ENCODE results near the gene CCDC92B. TPM values are rescaled to one million over a fixed set of nuclear protein-coding genes. Genes with fewer than 3 reads are reported as not detected.

The CCDC92B gene
- total and polyA plus RNA-seq, 2 donors, result 0.14 to 0.32 TPM

DNA sequence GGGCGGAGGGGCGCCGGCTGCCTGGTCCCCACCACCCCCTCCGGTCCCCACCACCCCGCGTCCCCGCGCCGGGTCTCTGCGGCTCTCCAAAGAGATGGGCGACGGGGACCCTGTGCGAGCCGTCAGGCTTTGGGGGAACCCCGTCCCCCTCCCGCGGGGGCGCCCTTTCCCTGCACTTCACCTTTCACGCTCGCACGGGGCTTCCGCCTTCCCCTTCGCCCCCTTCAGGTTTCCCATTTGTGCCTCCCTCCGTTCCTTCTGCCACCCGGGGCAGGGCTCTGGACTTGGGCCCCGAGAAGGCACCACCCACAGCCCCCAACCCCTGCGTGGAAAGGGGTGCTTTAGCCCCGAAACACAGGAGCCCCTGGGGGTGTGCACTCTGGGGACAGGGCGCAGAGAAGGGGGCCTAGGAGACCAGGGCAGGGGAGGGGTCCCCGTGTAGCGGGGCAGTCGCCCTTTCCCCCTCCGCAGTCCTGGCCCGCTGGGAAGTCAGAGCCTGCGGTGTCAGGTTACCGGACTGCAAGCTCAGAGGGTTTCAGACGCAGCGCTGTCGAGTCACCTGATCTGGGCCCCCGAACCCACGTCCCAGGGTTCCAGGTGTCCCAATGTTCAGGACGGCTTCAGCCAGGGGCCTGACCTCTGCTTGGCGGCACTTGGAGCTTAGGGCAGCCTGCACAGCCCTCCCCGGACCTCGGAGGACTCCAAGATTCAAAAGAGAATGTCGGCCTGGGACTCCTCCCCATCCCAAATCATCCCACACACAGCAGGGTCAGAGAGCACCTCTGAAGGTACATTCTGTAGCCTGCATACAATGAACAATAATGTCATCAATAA lies 6.7 kb upstream of the CCDC92B start:
- WGBS, result 1% methylated on average over 44 of the region's 46 CpGs
- DNase-seq (ENCODE audit: extremely low spot score), result no peak

GRCh38 chr17:2751491-2751890 lies 2.0 kb upstream of the CCDC92B start:
- H3K27ac ChIP-seq (ENCODE audit: low read depth), result no peak overlapping the region
- no peak for DNase-seq (ENCODE audit: extremely low spot score)
- no peaks in the 10 kb centered on the region for H3K36me3 ChIP-seq (ENCODE audit: insufficient read depth)
- H3K4me1 ChIP-seq (ENCODE audit: insufficient read depth), result peaks cover 1% of the 10 kb centered on the region
- WGBS, result 57% methylated on average over 2 of the region's 2 CpGs
- H3K4me3 ChIP-seq (ENCODE audit: low read depth, low read length), result no peak overlapping the region

More for the DNA sequence above, 6.7 kb upstream of the CCDC92B start:
- peak overlapping the region; percentile 37 for H3K4me3 ChIP-seq (ENCODE audit: low read depth, low read length)
- H3K27ac ChIP-seq (ENCODE audit: low read depth), result no peak overlapping the region
- peaks cover 1% of the 10 kb centered on the region for H3K4me1 ChIP-seq (ENCODE audit: insufficient read depth)
- no peaks in the 10 kb centered on the region for H3K36me3 ChIP-seq (ENCODE audit: insufficient read depth)

GRCh38 chr17:2750721-2751120 lies 1.3 kb upstream of the CCDC92B start:
- no peaks in the 10 kb centered on the region for H3K36me3 ChIP-seq (ENCODE audit: insufficient read depth)
- H3K4me1 ChIP-seq (ENCODE audit: insufficient read depth), result peaks cover 1% of the 10 kb centered on the region
- H3K27ac ChIP-seq (ENCODE audit: low read depth), result no peak overlapping the region
- no peak for DNase-seq (ENCODE audit: extremely low spot score)
- H3K4me3 ChIP-seq (ENCODE audit: low read depth, low read length), result no peak overlapping the region
- WGBS, result 70% methylated on average over 2 of the region's 2 CpGs

DNA sequence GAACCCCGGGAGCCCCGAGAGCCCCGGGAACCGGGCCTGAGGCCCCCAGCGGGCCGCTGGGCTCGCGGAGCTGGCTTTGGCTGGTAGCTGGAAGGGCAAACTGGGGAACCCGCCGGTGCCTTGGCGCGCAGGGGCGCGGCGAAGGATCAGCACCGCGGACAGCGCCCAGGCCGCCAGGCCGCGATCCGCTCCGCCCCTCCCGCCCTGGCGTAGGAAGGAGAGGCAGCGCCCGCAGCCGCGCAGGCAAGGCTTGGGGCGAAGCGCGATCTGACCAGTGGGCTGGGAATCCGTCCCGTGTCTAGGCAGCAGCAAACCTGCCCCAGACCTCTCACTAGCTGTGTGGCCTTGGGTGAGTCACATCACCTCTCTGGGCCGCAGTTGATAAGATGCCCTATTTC lies 331 bp upstream of the CCDC92B start:
- no peaks in the 10 kb centered on the region for H3K36me3 ChIP-seq (ENCODE audit: insufficient read depth)
- H3K27ac ChIP-seq (ENCODE audit: low read depth), result no peak overlapping the region
- no peak for DNase-seq (ENCODE audit: extremely low spot score)
- H3K4me3 ChIP-seq (ENCODE audit: low read depth, low read length), result peak overlapping the region; percentile 13
- WGBS, result 1% methylated on average over 35 of the region's 35 CpGs
- H3K4me1 ChIP-seq (ENCODE audit: insufficient read depth), result no peaks in the 10 kb centered on the region

- no peaks in the 10 kb centered on the region for H3K4me1 ChIP-seq (ENCODE audit: insufficient read depth)
- H3K4me3 ChIP-seq (ENCODE audit: low read depth, low read length), result no peak overlapping the region
- H3K27ac ChIP-seq (ENCODE audit: low read depth), result no peak overlapping the region
- WGBS, result 21% methylated on average over 11 of the region's 11 CpGs
- H3K36me3 ChIP-seq (ENCODE audit: insufficient read depth), result no peaks in the 10 kb centered on the region
- no peak for DNase-seq (ENCODE audit: extremely low spot score)
Observed at GRCh38 chr17:2745317-2746037, 4.0 kb downstream of the CCDC92B start.

DNA sequence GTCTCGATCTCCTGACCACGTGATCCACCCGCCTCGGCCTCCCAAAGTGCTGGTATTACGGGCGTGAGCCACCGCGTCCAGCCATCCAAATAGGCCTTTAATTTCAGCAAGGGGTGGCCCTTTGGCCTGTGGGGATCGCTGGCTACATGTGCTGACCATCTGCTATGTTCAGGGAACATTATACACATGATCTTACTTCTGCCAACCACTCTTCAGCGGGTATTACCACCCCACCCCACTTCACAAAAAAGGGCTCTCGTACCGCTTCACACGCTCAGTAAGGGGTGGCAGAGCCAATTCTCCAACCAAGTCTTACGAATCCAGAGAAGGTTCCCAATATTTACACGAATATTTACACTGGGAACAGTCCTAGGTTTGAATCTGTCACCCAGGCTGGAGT lies 11.8 kb downstream of the CCDC92B start:
- Histone ChIP-seq H3K4me1 (ENCODE audit: insufficient read depth) (no peaks in the 10 kb centered on the region), H3K4me3 (ENCODE audit: low read depth, low read length) (no peak overlapping the region), H3K36me3 (ENCODE audit: insufficient read depth) (no peaks in the 10 kb centered on the region), H3K27ac (ENCODE audit: low read depth) (no peak overlapping the region)
- no peak for DNase-seq (ENCODE audit: extremely low spot score)
- WGBS, result 85% methylated on average over 15 of the region's 15 CpGs

GRCh38 chr17:2736956-2737355 lies 12.5 kb downstream of the CCDC92B start:
- WGBS, result 76% methylated on average over 3 of the region's 3 CpGs
- DNase-seq (ENCODE audit: extremely low spot score), result no peak
- H3K36me3 ChIP-seq (ENCODE audit: insufficient read depth), result no peaks in the 10 kb centered on the region

DNA sequence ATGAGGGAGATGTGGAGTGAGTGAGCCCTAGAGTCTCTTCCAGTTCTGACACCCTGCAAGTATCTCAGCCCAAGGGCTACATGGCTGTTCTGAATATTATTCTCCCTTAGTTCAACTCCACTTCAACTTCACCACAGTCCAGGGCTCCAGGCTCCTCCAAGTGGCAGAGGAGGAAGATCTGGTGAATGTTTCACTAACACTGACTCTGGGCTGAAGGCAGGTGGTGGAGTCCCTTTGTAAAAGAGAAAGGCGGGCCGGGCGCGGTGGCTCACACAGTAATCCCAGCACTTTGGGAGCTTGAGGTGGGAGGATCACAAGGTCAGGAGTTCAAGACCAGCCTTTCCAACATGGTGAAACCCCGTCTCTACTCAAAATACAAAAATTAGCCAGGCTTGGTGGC lies 13.6 kb downstream of the CCDC92B start:
- no peaks in the 10 kb centered on the region for H3K36me3 ChIP-seq (ENCODE audit: insufficient read depth)
- H3K4me3 ChIP-seq (ENCODE audit: low read depth, low read length), result no peak overlapping the region
- no peaks in the 10 kb centered on the region for H3K4me1 ChIP-seq (ENCODE audit: insufficient read depth)
- 73% methylated on average over 5 of the region's 5 CpGs for WGBS
- DNase-seq (ENCODE audit: extremely low spot score), result no peak
- no peak overlapping the region for H3K27ac ChIP-seq (ENCODE audit: low read depth)

More at GRCh38 chr17:2736956-2737355, 12.5 kb downstream of the CCDC92B start:
- Histone ChIP-seq H3K4me3 (ENCODE audit: low read depth, low read length) (no peak overlapping the region), H3K27ac (ENCODE audit: low read depth) (no peak overlapping the region), H3K4me1 (ENCODE audit: insufficient read depth) (no peaks in the 10 kb centered on the region)

- WGBS, result 77% methylated on average over 10 of the region's 10 CpGs
- no peak overlapping the region for H3K27ac ChIP-seq (ENCODE audit: low read depth)
- H3K4me1 ChIP-seq (ENCODE audit: insufficient read depth), result no peaks in the 10 kb centered on the region
- DNase-seq (ENCODE audit: extremely low spot score), result no peak
- no peak overlapping the region for H3K4me3 ChIP-seq (ENCODE audit: low read depth, low read length)
- no peaks in the 10 kb centered on the region for H3K36me3 ChIP-seq (ENCODE audit: insufficient read depth)
Observed at GRCh38 chr17:2734939-2735338, 14.5 kb downstream of the CCDC92B start.

DNA sequence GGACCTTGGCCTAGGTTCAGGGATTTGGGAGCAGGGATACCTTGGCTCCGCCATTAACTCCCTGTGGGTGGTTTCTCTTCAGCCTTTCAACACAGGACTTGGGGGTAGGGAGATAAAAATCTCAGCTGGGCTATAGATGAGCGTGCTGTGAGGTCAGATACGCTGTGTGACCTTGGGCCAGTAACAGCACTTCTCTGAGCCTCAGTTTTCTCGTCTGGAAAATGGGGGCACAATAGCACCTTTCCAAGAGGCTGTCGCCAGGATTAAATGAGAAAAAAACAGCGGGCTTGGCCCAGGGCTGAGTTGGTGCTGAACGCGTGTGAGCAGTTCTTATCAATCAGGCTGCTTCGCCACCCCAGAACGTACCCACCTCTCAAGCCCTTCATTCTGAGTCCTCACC lies 17.6 kb downstream of the CCDC92B start:
- Histone ChIP-seq H3K27ac (ENCODE audit: low read depth) (no peak overlapping the region), H3K36me3 (ENCODE audit: insufficient read depth) (no peaks in the 10 kb centered on the region), H3K4me1 (ENCODE audit: insufficient read depth) (no peaks in the 10 kb centered on the region), H3K4me3 (ENCODE audit: low read depth, low read length) (no peak overlapping the region)
- 86% methylated on average over 10 of the region's 10 CpGs for WGBS
- no peak for DNase-seq (ENCODE audit: extremely low spot score)

- Histone ChIP-seq H3K36me3 (ENCODE audit: insufficient read depth) (no peaks in the 10 kb centered on the region), H3K4me3 (ENCODE audit: low read depth, low read length) (no peak overlapping the region), H3K4me1 (ENCODE audit: insufficient read depth) (no peaks in the 10 kb centered on the region), H3K27ac (ENCODE audit: low read depth) (no peak overlapping the region)
- no peak for DNase-seq (ENCODE audit: extremely low spot score)
- 80% methylated on average over 17 of the region's 17 CpGs for WGBS
Observed at GRCh38 chr17:2730764-2731353, 18.6 kb downstream of the CCDC92B start.

- H3K36me3 ChIP-seq (ENCODE audit: insufficient read depth), result no peaks in the 10 kb centered on the region
- H3K4me1 ChIP-seq (ENCODE audit: insufficient read depth), result peaks cover 3% of the 10 kb centered on the region
- no peak for DNase-seq (ENCODE audit: extremely low spot score)
- 2% methylated on average over 40 of the region's 40 CpGs for WGBS
- H3K27ac ChIP-seq (ENCODE audit: low read depth), result no peak overlapping the region
- peak overlapping the region; percentile 45 for H3K4me3 ChIP-seq (ENCODE audit: low read depth, low read length)
Observed at GRCh38 chr17:2724784-2725164, 24.7 kb downstream of the CCDC92B start.

GRCh38 chr17:2723997-2724783 lies 25.3 kb downstream of the CCDC92B start:
- no peak overlapping the region for H3K27ac ChIP-seq (ENCODE audit: low read depth)
- WGBS, result under 1% methylated on average over 98 of the region's 98 CpGs
- DNase-seq (ENCODE audit: extremely low spot score), result no peak
- H3K4me1 ChIP-seq (ENCODE audit: insufficient read depth), result peaks cover 3% of the 10 kb centered on the region
- peak overlapping the region; percentile 45 for H3K4me3 ChIP-seq (ENCODE audit: low read depth, low read length)
- no peaks in the 10 kb centered on the region for H3K36me3 ChIP-seq (ENCODE audit: insufficient read depth)
